Measurements from ENCODE around the gene EXOG.
A peak's percentile ranks its signal among the peaks of the same experiment; 100 is the strongest.

The EXOG gene

DNA sequence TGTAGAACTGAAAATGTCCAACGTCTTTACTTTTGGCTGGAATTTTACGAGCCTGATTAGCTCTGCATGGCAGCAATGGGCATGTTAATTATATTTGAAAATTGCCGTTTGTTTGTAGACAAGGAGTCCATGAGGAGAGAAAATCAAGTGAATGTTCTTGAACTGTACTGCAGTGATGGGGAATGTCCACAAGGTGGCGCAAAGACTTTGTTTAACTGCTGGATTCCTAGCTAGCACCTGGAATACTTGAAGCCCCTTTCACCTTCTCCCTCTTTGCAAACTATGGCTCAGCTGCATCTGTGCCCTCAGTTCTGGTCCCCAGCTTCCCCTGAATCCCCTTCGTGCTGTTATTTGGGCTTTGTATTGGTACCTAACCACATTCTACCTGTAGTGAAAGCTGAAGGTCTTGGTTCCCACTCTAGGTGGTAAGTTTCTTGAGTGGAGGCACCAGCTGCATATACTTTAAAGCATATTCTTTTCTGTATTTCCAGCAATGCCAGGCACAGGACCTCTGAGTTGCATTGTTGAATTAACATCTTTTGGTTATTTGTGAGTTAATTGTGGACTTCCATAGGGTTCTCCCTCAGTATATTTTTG, 25.3 kb downstream of the EXOG start:
- DNase-seq (ENCODE audit: low read depth), result peak; percentile 73
- H3K4me3 ChIP-seq (ENCODE audit: low read depth, low read length), result no peak overlapping the region
- TF ChIP-seq, protein P1, sequence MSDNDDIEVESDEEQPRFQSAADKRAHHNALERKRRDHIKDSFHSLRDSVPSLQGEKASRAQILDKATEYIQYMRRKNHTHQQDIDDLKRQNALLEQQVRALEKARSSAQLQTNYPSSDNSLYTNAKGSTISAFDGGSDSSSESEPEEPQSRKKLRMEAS (IDR thresholded peaks at IDR 0.05; ENCODE audit: low read depth, low read length), result 0 out of 2 replicates have a peak, but pooled peaks have one; percentile 2
- TF ChIP-seq POLR2A (IDR thresholded peaks at IDR 0.05; ENCODE audit: extremely low read depth, insufficient read length) (no peak), MYC (IDR thresholded peaks at IDR 0.05; ENCODE audit: low read depth, low read length) (no peak)
- TF ChIP-seq, protein P2, sequence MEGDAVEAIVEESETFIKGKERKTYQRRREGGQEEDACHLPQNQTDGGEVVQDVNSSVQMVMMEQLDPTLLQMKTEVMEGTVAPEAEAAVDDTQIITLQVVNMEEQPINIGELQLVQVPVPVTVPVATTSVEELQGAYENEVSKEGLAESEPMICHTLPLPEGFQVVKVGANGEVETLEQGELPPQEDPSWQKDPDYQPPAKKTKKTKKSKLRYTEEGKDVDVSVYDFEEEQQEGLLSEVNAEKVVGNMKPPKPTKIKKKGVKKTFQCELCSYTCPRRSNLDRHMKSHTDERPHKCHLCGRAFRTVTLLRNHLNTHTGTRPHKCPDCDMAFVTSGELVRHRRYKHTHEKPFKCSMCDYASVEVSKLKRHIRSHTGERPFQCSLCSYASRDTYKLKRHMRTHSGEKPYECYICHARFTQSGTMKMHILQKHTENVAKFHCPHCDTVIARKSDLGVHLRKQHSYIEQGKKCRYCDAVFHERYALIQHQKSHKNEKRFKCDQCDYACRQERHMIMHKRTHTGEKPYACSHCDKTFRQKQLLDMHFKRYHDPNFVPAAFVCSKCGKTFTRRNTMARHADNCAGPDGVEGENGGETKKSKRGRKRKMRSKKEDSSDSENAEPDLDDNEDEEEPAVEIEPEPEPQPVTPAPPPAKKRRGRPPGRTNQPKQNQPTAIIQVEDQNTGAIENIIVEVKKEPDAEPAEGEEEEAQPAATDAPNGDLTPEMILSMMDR (IDR thresholded peaks at IDR 0.05; ENCODE audit: low read depth, low read length), result peak; percentile 86

DNA sequence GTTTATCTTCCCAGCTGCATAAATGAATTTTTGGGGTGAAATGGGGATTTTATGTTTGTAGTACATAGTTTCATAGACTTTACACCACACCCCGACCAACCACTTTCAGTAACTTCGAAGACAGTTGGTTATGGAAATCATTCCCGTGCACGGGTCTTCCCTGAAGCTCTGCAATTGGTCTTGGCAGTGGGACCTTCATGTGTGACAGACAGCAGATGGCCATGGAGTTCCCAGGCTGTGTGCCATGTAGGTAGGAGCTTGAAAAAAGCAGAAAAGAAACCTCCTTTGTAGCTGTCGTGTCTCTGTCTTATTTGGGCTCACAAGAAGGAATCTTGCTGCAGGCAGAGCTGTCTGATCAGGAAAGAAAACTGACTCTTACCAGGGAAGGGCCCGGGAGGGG, 25.9 kb downstream of the EXOG start:
- no peak overlapping the region for H3K4me3 ChIP-seq (ENCODE audit: low read depth, low read length)
- no peak for DNase-seq (ENCODE audit: low read depth)
- TF ChIP-seq MYC (IDR thresholded peaks at IDR 0.05; ENCODE audit: low read depth, low read length) (no peak), POLR2A (IDR thresholded peaks at IDR 0.05; ENCODE audit: extremely low read depth, insufficient read length) (no peak)
- TF ChIP-seq, protein P1 (IDR thresholded peaks at IDR 0.05; ENCODE audit: low read depth, low read length), result no peak
- TF ChIP-seq, protein P2 (IDR thresholded peaks at IDR 0.05; ENCODE audit: low read depth, low read length), result no peak

DNA sequence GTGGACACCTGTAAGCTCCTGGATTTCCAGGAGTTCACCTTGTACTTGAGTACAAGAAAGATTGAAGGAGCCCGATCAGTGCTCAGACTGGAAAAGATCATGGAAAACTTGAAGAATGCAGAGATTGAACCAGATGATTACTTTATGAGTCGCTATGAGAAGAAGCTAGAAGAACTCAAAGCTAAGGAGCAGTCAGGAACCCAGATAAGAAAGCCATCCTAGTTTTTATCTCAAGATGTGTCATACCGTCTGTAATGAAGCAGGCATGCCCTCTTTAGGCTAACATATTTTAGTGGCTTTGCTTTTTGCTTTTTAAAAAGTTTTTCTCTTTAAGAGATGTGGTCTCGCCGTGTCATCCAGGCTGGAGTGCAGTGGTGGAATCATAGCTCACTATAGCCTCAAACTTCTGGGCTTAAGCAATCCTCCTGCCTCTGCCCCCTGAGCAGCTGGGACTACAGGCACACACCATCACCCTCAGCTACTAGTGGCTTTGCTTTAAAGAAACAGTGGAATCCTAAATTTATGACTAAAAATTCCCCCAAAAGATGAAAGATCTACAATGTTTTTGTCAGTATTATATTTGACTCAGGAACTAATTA, 28.1 kb downstream of the EXOG start:
- no peak for DNase-seq (ENCODE audit: low read depth)
- TF ChIP-seq MYC (IDR thresholded peaks at IDR 0.05; ENCODE audit: low read depth, low read length), result no peak
- TF ChIP-seq, protein P2 (IDR thresholded peaks at IDR 0.05; ENCODE audit: low read depth, low read length), result no peak
- TF ChIP-seq, protein P1 (IDR thresholded peaks at IDR 0.05; ENCODE audit: low read depth, low read length), result no peak
- no peak for TF ChIP-seq POLR2A (IDR thresholded peaks at IDR 0.05; ENCODE audit: extremely low read depth, insufficient read length)
- no peak overlapping the region for H3K4me3 ChIP-seq (ENCODE audit: low read depth, low read length)

DNA sequence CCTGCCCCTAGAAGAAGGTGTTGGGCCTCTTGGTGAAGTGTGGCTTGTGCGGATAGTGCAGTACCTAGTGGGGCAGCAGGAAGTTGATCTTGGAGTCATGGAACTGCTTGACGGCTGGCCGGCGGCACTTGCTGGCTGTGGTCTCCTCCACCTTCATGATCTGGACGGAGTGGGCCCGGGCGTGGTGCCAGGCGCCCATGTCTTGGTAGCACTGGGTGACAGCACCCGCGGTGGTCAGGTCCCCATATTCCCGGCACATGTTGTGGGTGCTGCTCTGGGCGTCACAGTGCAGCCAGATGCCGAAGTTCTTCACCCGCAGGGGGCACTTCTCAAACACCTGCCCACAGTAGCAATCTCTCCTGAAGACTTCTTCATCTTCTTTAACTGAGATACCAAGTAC, 30.7 kb downstream of the EXOG start:
- no peak overlapping the region for H3K4me3 ChIP-seq (ENCODE audit: low read depth, low read length)
- DNase-seq (ENCODE audit: low read depth), result no peak
- TF ChIP-seq, protein P1 (IDR thresholded peaks at IDR 0.05; ENCODE audit: low read depth, low read length), result no peak
- TF ChIP-seq POLR2A (IDR thresholded peaks at IDR 0.05; ENCODE audit: extremely low read depth, insufficient read length), result no peak
- no peak for TF ChIP-seq MYC (IDR thresholded peaks at IDR 0.05; ENCODE audit: low read depth, low read length)
- TF ChIP-seq, protein P2 (IDR thresholded peaks at IDR 0.05; ENCODE audit: low read depth, low read length), result no peak

DNA sequence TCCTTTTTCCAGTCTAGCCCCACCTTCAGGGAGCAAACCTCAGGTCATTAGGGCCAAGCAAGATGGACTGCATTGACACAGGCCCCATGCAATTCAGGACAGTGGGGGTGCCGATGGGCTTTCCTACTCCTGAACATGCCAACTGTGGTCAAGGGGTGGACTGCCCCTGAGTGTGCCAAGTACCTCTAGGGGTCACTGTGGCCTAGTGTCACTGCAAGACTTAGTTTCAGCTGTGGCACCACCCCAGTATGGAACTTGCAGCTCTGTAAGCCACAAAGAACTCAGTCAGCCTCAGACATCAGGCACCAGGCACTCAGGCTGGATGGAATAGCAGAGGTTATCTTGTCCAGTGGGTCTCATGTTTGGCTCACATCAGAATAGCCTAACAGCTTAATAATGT, 32.3 kb downstream of the EXOG start:
- peak; percentile 38 for DNase-seq (ENCODE audit: low read depth)
- H3K4me3 ChIP-seq (ENCODE audit: low read depth, low read length), result no peak overlapping the region
- no peak for TF ChIP-seq POLR2A (IDR thresholded peaks at IDR 0.05; ENCODE audit: extremely low read depth, insufficient read length)
- TF ChIP-seq, protein P2 (IDR thresholded peaks at IDR 0.05; ENCODE audit: low read depth, low read length), result peak; percentile 13
